ENCODE measurements around the gene MAB21L4.

Gene MAB21L4

DNA sequence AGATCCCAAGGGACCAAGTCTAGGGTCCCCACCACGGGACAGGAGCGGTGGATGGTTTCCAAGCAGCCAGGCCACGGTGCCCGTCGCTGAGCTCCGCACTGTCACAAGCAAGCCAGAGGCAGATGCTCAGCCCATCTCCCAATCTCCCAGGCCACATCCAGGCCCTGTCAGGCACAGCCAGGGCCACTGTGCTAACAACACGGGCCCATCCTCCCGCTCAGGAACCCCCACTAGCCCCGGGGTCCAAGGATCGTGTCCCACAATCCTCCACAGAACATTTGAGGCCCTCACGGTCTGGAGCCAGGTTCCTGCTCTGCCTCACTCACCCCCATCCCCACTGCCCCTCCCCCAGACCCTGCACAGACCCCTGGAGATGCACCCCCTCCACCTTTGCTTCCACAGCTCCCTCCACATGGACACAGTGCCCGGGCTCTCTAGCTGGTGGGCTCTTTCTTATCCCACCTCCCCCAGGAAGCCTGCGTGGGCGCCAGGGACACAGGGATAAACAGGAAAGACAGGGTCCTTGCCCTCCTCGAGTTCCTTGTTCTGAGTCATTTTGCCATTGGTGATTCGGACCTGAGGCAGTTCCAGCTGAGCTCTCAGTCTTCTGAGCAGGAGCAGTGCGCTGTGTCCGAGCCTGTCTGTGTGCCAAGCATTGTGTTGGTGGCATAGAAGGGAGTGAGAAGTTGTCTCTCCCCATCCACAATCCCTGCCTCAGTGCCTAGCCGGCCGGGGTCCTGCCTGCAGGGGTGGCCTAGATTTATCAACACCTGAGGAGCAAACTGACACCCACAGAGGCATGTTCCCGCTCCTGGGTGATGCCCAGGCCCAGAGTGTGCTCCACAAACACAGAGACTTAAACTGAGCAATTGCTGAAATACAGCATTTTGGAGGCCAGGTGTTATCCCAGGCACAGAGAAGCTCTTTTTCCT, 17.2 kb upstream of the MAB21L4 start:
- H3K79me2 ChIP-seq (ENCODE audit: insufficient read depth, low read depth) = no peaks in the 10 kb centered on the region
- H3K4me2 ChIP-seq = no peak overlapping the region
- H3K27ac ChIP-seq = no peak overlapping the region
- H2AFZ ChIP-seq (ENCODE audit: low read depth) = no peak overlapping the region
- TF ChIP-seq, protein P1, sequence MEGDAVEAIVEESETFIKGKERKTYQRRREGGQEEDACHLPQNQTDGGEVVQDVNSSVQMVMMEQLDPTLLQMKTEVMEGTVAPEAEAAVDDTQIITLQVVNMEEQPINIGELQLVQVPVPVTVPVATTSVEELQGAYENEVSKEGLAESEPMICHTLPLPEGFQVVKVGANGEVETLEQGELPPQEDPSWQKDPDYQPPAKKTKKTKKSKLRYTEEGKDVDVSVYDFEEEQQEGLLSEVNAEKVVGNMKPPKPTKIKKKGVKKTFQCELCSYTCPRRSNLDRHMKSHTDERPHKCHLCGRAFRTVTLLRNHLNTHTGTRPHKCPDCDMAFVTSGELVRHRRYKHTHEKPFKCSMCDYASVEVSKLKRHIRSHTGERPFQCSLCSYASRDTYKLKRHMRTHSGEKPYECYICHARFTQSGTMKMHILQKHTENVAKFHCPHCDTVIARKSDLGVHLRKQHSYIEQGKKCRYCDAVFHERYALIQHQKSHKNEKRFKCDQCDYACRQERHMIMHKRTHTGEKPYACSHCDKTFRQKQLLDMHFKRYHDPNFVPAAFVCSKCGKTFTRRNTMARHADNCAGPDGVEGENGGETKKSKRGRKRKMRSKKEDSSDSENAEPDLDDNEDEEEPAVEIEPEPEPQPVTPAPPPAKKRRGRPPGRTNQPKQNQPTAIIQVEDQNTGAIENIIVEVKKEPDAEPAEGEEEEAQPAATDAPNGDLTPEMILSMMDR (conservative IDR thresholded peaks at IDR 0.05; ENCODE audit: low read depth, low read length) = no peak
- no peak overlapping the region for H3K4me3 ChIP-seq (IDR thresholded peaks at IDR 0.05; ENCODE audit: insufficient read depth, low read depth, low read length)
- H4K20me1 ChIP-seq (ENCODE audit: insufficient read depth) = no peaks in the 10 kb centered on the region
- H3K36me3 ChIP-seq (ENCODE audit: insufficient read depth) = no peaks in the 10 kb centered on the region
- no peaks in the 10 kb centered on the region for H3K4me1 ChIP-seq (ENCODE audit: low read depth, poor library complexity, severe bottlenecking)
- no peak overlapping the region for H3K9ac ChIP-seq
- H3K27me3 ChIP-seq (ENCODE audit: insufficient read depth, low read depth) = peaks cover 57% of the 10 kb centered on the region; the same call in 1 of the 2 replicates

DNA sequence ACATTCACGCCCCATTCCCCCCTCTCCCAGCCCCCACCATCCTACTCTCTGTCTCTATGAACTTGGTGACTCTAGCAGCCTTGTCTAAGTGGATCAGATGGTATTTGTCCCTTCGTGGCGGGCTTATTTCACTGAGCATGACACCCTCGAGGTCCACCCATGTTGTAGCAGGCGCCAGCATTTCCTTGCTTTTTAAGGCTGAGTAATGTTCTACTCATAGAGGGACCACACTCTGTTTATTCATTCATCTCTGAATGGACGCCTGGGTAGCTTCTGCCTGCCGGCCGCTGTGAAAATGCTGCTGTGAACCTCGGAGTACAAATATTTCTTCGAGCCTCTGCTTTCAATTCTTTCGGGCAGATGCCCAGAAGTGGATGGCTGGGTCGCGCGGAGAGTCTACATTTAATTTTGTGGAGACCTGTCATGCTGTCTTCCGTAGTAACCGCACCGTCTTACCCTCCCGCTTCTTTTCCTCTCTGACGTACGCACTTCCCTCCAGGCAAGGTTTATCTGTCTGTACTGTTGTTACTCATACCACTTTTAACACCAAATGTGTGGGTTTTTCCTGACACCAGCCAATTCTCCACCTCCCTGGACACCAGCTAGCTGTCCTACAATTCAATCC, 15.8 kb upstream of the MAB21L4 start:
- H4K20me1 ChIP-seq (ENCODE audit: insufficient read depth) = no peaks in the 10 kb centered on the region
- H3K27me3 ChIP-seq (ENCODE audit: insufficient read depth, low read depth) = peaks cover 53% of the 10 kb centered on the region; the same call in 1 of the 2 replicates
- no peak overlapping the region for H2AFZ ChIP-seq (ENCODE audit: low read depth)
- TF ChIP-seq, protein P1 (conservative IDR thresholded peaks at IDR 0.05; ENCODE audit: low read depth, low read length) = no peak
- no peak overlapping the region for H3K9ac ChIP-seq
- no peaks in the 10 kb centered on the region for H3K4me1 ChIP-seq (ENCODE audit: low read depth, poor library complexity, severe bottlenecking)
- H3K4me3 ChIP-seq (IDR thresholded peaks at IDR 0.05; ENCODE audit: insufficient read depth, low read depth, low read length) = no peak overlapping the region
- H3K4me2 ChIP-seq = no peak overlapping the region
- H3K27ac ChIP-seq = no peak overlapping the region
- H3K79me2 ChIP-seq (ENCODE audit: insufficient read depth, low read depth) = no peaks in the 10 kb centered on the region
- H3K36me3 ChIP-seq (ENCODE audit: insufficient read depth) = no peaks in the 10 kb centered on the region

DNA sequence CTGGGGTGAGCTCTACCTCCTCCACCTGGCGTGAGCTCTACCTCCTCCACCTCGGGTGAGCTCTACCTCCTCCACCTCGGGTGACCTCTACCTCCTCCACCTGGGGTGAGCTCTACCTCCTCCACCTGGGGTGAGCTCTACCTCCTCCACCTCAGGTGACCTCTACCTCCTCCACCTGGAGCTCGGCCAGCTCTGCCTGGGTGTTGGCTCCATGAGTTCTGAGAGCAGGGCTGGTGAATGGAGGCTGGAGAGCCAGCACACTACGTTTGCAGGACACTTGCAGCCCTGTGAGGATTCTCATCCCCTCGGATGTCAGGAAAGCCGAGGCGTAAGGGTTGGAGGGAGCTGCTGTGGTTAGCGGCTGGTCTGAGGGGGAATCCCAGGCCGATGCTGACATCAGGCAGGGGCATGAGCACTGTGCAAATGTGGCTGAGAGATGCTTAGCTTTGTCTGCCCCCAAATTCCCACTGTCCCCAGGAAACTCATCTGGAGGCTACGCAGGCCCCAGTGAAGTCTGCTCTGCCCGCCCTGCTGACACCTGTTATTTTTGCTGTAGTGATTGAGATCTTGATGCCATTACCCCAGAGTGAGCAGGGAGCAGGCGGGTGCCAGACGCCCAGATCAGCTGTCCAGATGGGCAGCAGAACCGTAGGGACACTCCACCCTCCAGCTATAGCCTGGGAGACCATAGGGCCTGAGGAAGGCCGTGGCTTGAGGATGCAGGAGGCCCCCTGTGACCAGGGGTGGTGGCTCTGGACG, 13.4 kb upstream of the MAB21L4 start:
- peaks cover 54% of the 10 kb centered on the region; the same call in 1 of the 2 replicates for H3K27me3 ChIP-seq (ENCODE audit: insufficient read depth, low read depth)
- H2AFZ ChIP-seq (ENCODE audit: low read depth) = no peak overlapping the region
- H4K20me1 ChIP-seq (ENCODE audit: insufficient read depth) = no peaks in the 10 kb centered on the region
- no peak overlapping the region for H3K27ac ChIP-seq
- no peak overlapping the region for H3K4me2 ChIP-seq
- H3K4me3 ChIP-seq (IDR thresholded peaks at IDR 0.05; ENCODE audit: insufficient read depth, low read depth, low read length) = no peak overlapping the region
- H3K9ac ChIP-seq = no peak overlapping the region
- H3K4me1 ChIP-seq (ENCODE audit: low read depth, poor library complexity, severe bottlenecking) = no peaks in the 10 kb centered on the region
- H3K36me3 ChIP-seq (ENCODE audit: insufficient read depth) = no peaks in the 10 kb centered on the region
- TF ChIP-seq, protein P1 (conservative IDR thresholded peaks at IDR 0.05; ENCODE audit: low read depth, low read length) = no peak
- H3K79me2 ChIP-seq (ENCODE audit: insufficient read depth, low read depth) = no peaks in the 10 kb centered on the region

DNA sequence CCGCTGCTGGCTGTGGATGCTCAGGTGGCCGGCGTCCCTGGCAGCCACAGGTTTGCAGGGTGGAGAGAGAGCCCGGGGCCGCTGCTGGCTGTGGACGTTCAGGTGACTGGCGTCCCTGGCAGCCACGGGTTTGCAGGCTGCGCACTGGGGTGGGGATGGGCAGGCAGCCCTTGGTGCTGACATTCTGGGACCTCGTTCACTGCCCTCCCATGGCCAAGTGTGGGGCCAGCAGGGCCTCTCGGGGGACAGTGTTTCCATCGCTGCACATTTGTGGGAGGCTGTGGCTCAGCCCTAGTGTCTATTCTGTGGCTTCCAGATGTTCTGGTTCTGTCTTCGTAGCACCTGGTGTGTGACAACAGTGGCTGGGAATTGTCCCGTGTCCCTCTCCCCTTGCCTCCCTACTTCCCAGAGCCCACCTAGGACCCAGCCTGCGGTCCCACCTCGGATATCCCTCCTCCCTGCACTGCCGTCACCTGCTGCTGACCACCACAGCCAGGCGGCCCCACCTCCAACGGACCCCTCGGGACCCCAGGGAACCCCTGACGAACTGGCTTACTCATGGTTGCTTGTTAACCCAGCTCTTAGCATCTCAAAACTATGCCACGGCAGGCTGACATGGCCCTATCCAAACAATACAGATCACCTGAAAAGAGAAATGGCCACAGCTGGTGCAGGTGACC, 11.1 kb upstream of the MAB21L4 start:
- Histone ChIP-seq H3K36me3 (ENCODE audit: insufficient read depth) (no peaks in the 10 kb centered on the region), H3K27ac (no peak overlapping the region), H3K27me3 (ENCODE audit: insufficient read depth, low read depth) (peaks cover 40% of the 10 kb centered on the region; the same call in 1 of the 2 replicates), H3K79me2 (ENCODE audit: insufficient read depth, low read depth) (no peaks in the 10 kb centered on the region), H3K4me1 (ENCODE audit: low read depth, poor library complexity, severe bottlenecking) (no peaks in the 10 kb centered on the region), H3K9ac (no peak overlapping the region), H4K20me1 (ENCODE audit: insufficient read depth) (no peaks in the 10 kb centered on the region), H3K4me3 (IDR thresholded peaks at IDR 0.05; ENCODE audit: insufficient read depth, low read depth, low read length) (no peak overlapping the region), H3K4me2 (no peak overlapping the region), H2AFZ (ENCODE audit: low read depth) (no peak overlapping the region)
- TF ChIP-seq, protein P1 (conservative IDR thresholded peaks at IDR 0.05; ENCODE audit: low read depth, low read length) = no peak

All from KMS-11 (cell line).